GM21619 (cell line): ENCODE measurements around the gene HMGXB3.

Experiments used
- ATAC-seq: cut with Tn5 transposase; IDR thresholded peaks from one replicate; pipeline ENCODE4 v1.9.1; 2021; ENCODE audit not compliant: unreplicated experiment

The HMGXB3 gene

GRCh38 chr5:150000256-150000989 lies at the start of gene HMGXB3, which contains the start of gene TIGD6:
TSS of gene HMGXB3 (plus strand) at chr5:150000739. CDS start at chr5:150004853, 4,114 bp downstream.
TSS of gene TIGD6 (minus strand) at chr5:150000654. CDS start at chr5:149996348, 4,306 bp downstream.
- peak; percentile 86 for ATAC-seq

GRCh38 chr5:149951138-149951749 lies 49.3 kb upstream of the HMGXB3 start:
- no peak for ATAC-seq

GRCh38 chr5:149953436-149954121 lies 47.0 kb upstream of the HMGXB3 start:
- no peak for ATAC-seq

- ATAC-seq, result no peak
Observed at GRCh38 chr5:149954798-149955197, 45.7 kb upstream of the HMGXB3 start.

- ATAC-seq, result no peak
Observed at GRCh38 chr5:149956685-149957084, 43.9 kb upstream of the HMGXB3 start.

- ATAC-seq, result no peak
Observed at GRCh38 chr5:149957855-149958254, 42.7 kb upstream of the HMGXB3 start.

GRCh38 chr5:149959406-149960236 lies 40.9 kb upstream of the HMGXB3 start:
- no peak for ATAC-seq

GRCh38 chr5:149960272-149961185 lies 40.0 kb upstream of the HMGXB3 start, which contains the start of gene SLC26A2:
TSS of gene SLC26A2 (plus strand) at chr5:149960758. CDS start at chr5:149977653, 16,895 bp downstream.
- ATAC-seq, result peak; percentile 96

GRCh38 chr5:149961186-149961685 lies 39.3 kb upstream of the HMGXB3 start:
- no peak for ATAC-seq

GRCh38 chr5:149961957-149962409 lies 38.6 kb upstream of the HMGXB3 start:
- ATAC-seq, result no peak

- ATAC-seq, result no peak
Observed at GRCh38 chr5:149962601-149963300, 37.8 kb upstream of the HMGXB3 start.

GRCh38 chr5:149963729-149964128 lies 36.8 kb upstream of the HMGXB3 start:
- ATAC-seq, result no peak

GRCh38 chr5:149966946-149967345 lies 33.6 kb upstream of the HMGXB3 start:
- ATAC-seq, result no peak

GRCh38 chr5:149969181-149969930 lies 31.2 kb upstream of the HMGXB3 start:
- ATAC-seq, result no peak

- no peak for ATAC-seq
Observed at GRCh38 chr5:149975409-149975808, 25.1 kb upstream of the HMGXB3 start.

GRCh38 chr5:149979896-149980295 lies 20.6 kb upstream of the HMGXB3 start:
- no peak for ATAC-seq

- no peak for ATAC-seq
Observed at GRCh38 chr5:149981206-149981605, 19.3 kb upstream of the HMGXB3 start.

- ATAC-seq, result no peak
Observed at GRCh38 chr5:149982505-149982904, 18.0 kb upstream of the HMGXB3 start.
